Astrocyte (in vitro differentiated cells and primary cell): ENCODE measurements around the gene NAV3.

Experiments
- CTCF ChIP-seq: IDR thresholded peaks from 2 replicates; pipeline ENCODE4 v1.5.1; 2011; ENCODE audit warnings: low read depth, mild to moderate bottlenecking, inconsistent platforms, low read length, moderate library complexity; ENCODE audit not compliant: insufficient read depth
- EZH2 ChIP-seq: IDR thresholded peaks from 2 replicates; pipeline ENCODE4 v1.6.1; 2012; ENCODE audit warnings: mild to moderate bottlenecking, low read length, inconsistent platforms; ENCODE audit not compliant: insufficient read depth

- no peak for TF ChIP-seq CTCF
- TF ChIP-seq EZH2 = no peak
These were observed 137.3 kb downstream of the NAV3 start for GRCh38 chr12:77968021-77968420.
